KOPT-K1 (cell line): ENCODE results near the gene HES6.

ENCODE experiments used
- H3K27ac ChIP-seq: fragments of 200-600 bp; sonication (generic); 2 replicates; pipeline ENCODE4 v1.5.1; 2016; ENCODE audit warnings: antibody characterized with exemption, mild to moderate bottlenecking, low read depth, low read length; ENCODE audit not compliant: poor library complexity, severe bottlenecking
- H3K36me3 ChIP-seq: fragments of 200-600 bp; sonication (generic); 2 replicates; pipeline ENCODE4 v1.5.1; 2017; ENCODE audit warnings: antibody characterized with exemption, mild to moderate bottlenecking, low read length, moderate library complexity; ENCODE audit not compliant: insufficient read depth
- H3K9me3 ChIP-seq: fragments of 200-600 bp; sonication (generic); 2 replicates; pipeline ENCODE4 v1.5.1; 2017; ENCODE audit warnings: antibody characterized with exemption, low read length, mild to moderate bottlenecking; ENCODE audit not compliant: insufficient read depth, poor library complexity, severe bottlenecking

HES6 gene

GRCh38 chr2:238251331-238251730, 11.5 kb upstream of the HES6 start:
- H3K36me3 ChIP-seq: peaks cover 86% of the 10 kb centered on the region
- no peaks in the 10 kb centered on the region for H3K9me3 ChIP-seq
- H3K27ac ChIP-seq: no peak overlapping the region

- Histone ChIP-seq H3K27ac (no peak overlapping the region), H3K9me3 (no peaks in the 10 kb centered on the region), H3K36me3 (peaks cover 82% of the 10 kb centered on the region)
These were observed 11.1 kb upstream of the HES6 start for GRCh38 chr2:238250896-238251295.

GRCh38 chr2:238247841-238248453, 8.1 kb upstream of the HES6 start:
- Histone ChIP-seq H3K36me3 (peaks cover 70% of the 10 kb centered on the region), H3K27ac (no peak overlapping the region), H3K9me3 (no peaks in the 10 kb centered on the region)

- Histone ChIP-seq H3K9me3 (no peaks in the 10 kb centered on the region), H3K27ac (no peak overlapping the region), H3K36me3 (peaks cover 63% of the 10 kb centered on the region)
These were observed 7.4 kb upstream of the HES6 start for GRCh38 chr2:238247002-238247822.

- no peaks in the 10 kb centered on the region for H3K9me3 ChIP-seq
- peaks cover 33% of the 10 kb centered on the region for H3K36me3 ChIP-seq
- no peak overlapping the region for H3K27ac ChIP-seq
These were observed 4.3 kb upstream of the HES6 start for GRCh38 chr2:238244151-238244550.

GRCh38 chr2:238243496-238244076, 3.7 kb upstream of the HES6 start:
- Histone ChIP-seq H3K27ac (no peak overlapping the region), H3K9me3 (no peaks in the 10 kb centered on the region), H3K36me3 (peaks cover 33% of the 10 kb centered on the region)

GRCh38 chr2:238242731-238243495, 3.1 kb upstream of the HES6 start:
- Histone ChIP-seq H3K9me3 (no peaks in the 10 kb centered on the region), H3K36me3 (peaks cover 30% of the 10 kb centered on the region), H3K27ac (no peak overlapping the region)

GRCh38 chr2:238241970-238242369, 2.1 kb upstream of the HES6 start:
- Histone ChIP-seq H3K36me3 (peaks cover 20% of the 10 kb centered on the region), H3K27ac (no peak overlapping the region), H3K9me3 (no peaks in the 10 kb centered on the region)

- peaks cover 16% of the 10 kb centered on the region for H3K36me3 ChIP-seq
- H3K27ac ChIP-seq: no peak overlapping the region
- no peaks in the 10 kb centered on the region for H3K9me3 ChIP-seq
These were observed 1.2 kb upstream of the HES6 start for GRCh38 chr2:238240757-238241711.

GRCh38 chr2:238239543-238239862, 335 bp downstream of the HES6 start:
- no peak overlapping the region for H3K27ac ChIP-seq
- H3K36me3 ChIP-seq: peaks cover 5% of the 10 kb centered on the region; the same call in 1 of the 2 replicates
- no peaks in the 10 kb centered on the region for H3K9me3 ChIP-seq

GRCh38 chr2:238238766-238239542, 884 bp downstream of the HES6 start:
- no peak overlapping the region for H3K27ac ChIP-seq

GRCh38 chr2:238238311-238238765, 1.5 kb downstream of the HES6 start:
- no peaks in the 10 kb centered on the region for H3K9me3 ChIP-seq
- H3K36me3 ChIP-seq: no peaks in the 10 kb centered on the region
- no peak overlapping the region for H3K27ac ChIP-seq

More at GRCh38 chr2:238238766-238239542, 884 bp downstream of the HES6 start:
- Histone ChIP-seq H3K9me3 (no peaks in the 10 kb centered on the region), H3K36me3 (no peaks in the 10 kb centered on the region)

- Histone ChIP-seq H3K27ac (no peak overlapping the region), H3K36me3 (no peaks in the 10 kb centered on the region), H3K9me3 (no peaks in the 10 kb centered on the region)
These were observed 2.3 kb downstream of the HES6 start for GRCh38 chr2:238237431-238238135.
